GM23338 (cell line): ENCODE results near the gene CCDC24. TPM values are rescaled to one million over a fixed set of nuclear protein-coding genes. Genes with fewer than 3 reads are reported as not detected.

Experiments
- ATAC-seq: fragments of 200-7000 bp; cut with Tn5 transposase; 3 replicates; pipeline ENCODE4 v1.9.1; 2020
- DNase-seq: peaks from one replicate; pipeline ENCODE4 v3.0.0-alpha.2; 2015; ENCODE audit warnings: low spot score
- H2AFZ ChIP-seq: fragments of 200-600 bp; sonication (generic); 2 replicates; pipeline ENCODE4 v1.8.0; 2016; ENCODE audit warnings: antibody characterized with exemption, mild to moderate bottlenecking, moderate library complexity
- H3F3A ChIP-seq: fragments of 200-600 bp; sonication (generic); replicated peaks from 2 replicates; pipeline ENCODE4 v1.8.0; 2017; ENCODE audit warnings: antibody characterized with exemption, mixed run types, low read depth
- H3K27ac ChIP-seq: fragments of 200-600 bp; sonication (generic); 2 replicates; pipeline ENCODE4 v1.6.1; 2016; ENCODE audit warnings: low read depth
- H3K27me3 ChIP-seq: fragments of 200-600 bp; sonication (generic); 2 replicates; pipeline ENCODE4 v1.8.0; 2016; ENCODE audit warnings: mild to moderate bottlenecking, mixed run types, moderate library complexity; ENCODE audit not compliant: insufficient read depth
- H3K36me3 ChIP-seq: fragments of 200-600 bp; sonication (generic); 2 replicates; pipeline ENCODE4 v1.8.0; 2016; ENCODE audit warnings: mild to moderate bottlenecking; ENCODE audit not compliant: insufficient read depth
- H3K4me1 ChIP-seq: fragments of 200-600 bp; sonication (generic); 2 replicates; pipeline ENCODE4 v1.8.0; 2016; ENCODE audit warnings: mild to moderate bottlenecking, moderate library complexity; ENCODE audit not compliant: insufficient read depth
- H3K4me2 ChIP-seq: fragments of 200-600 bp; sonication (generic); 2 replicates; pipeline ENCODE4 v1.7.1; 2017; ENCODE audit warnings: mixed run types
- H3K4me3 ChIP-seq: fragments of 200-600 bp; sonication (generic); 2 replicates; pipeline ENCODE4 v1.6.1; 2016; ENCODE audit warnings: mixed run types
- H3K79me2 ChIP-seq: fragments of 200-600 bp; sonication (generic); replicated peaks from 2 replicates; pipeline ENCODE4 v1.8.0; 2017; ENCODE audit warnings: mild to moderate bottlenecking; ENCODE audit not compliant: insufficient read depth
- H3K9me2 ChIP-seq: fragments of 200-600 bp; sonication (generic); 2 replicates; pipeline ENCODE4 v1.8.0; 2017; ENCODE audit not compliant: insufficient read depth
- H4K20me1 ChIP-seq: fragments of 200-600 bp; sonication (generic); replicated peaks from 2 replicates; pipeline ENCODE4 v1.8.0; 2017; ENCODE audit warnings: mild to moderate bottlenecking; ENCODE audit not compliant: insufficient read depth
- H3K27ac Mint-ChIP-seq: 2 replicates; pipeline ENCODE4 v1.8.0; 2020; ENCODE audit warnings: inconsistent platforms, mild to moderate bottlenecking, moderate library complexity, mixed read lengths
- H3K27me3 Mint-ChIP-seq: 3 replicates; pipeline ENCODE4 v1.8.0; 2022; ENCODE audit warnings: low read depth, mild to moderate bottlenecking, moderate library complexity, mixed read lengths, inconsistent platforms; ENCODE audit not compliant: insufficient read depth, poor library complexity
- H3K36me3 Mint-ChIP-seq: 3 replicates; pipeline ENCODE4 v1.8.0; 2021; ENCODE audit warnings: low read depth, mild to moderate bottlenecking, inconsistent platforms, moderate library complexity, mixed read lengths
- H3K4me1 Mint-ChIP-seq: 3 replicates; pipeline ENCODE4 v1.8.0; 2020; ENCODE audit warnings: mild to moderate bottlenecking, inconsistent platforms, mixed read lengths
- H3K4me3 Mint-ChIP-seq: 3 replicates; pipeline ENCODE4 v1.8.0; 2021; ENCODE audit warnings: moderate library complexity, mild to moderate bottlenecking, inconsistent platforms, mixed read lengths
- H3K9me3 Mint-ChIP-seq: 3 replicates; pipeline ENCODE4 v1.8.0; 2020; ENCODE audit warnings: moderate library complexity, mild to moderate bottlenecking, inconsistent platforms, mixed read lengths
- CREB1 ChIP-seq: fragments of 250-450 bp; sonication (Bioruptor Pico); IDR thresholded peaks from 2 replicates; pipeline ENCODE4 v1.5.0; 2020; ENCODE audit warnings: low read depth, mild to moderate bottlenecking, moderate library complexity
- CTCF ChIP-seq, 2 experiments: fragments of 200-600 bp in 1 of 2; sonication (generic) in 1 of 2; conservative IDR thresholded peaks; 2 replicates each; pipeline versions ENCODE4 v1.5.1 to v1.6.1; 2016 to 2017; ENCODE audit warnings: antibody characterized with exemption in 2 of 2, low read depth in 2 of 2, mild to moderate bottlenecking in 2 of 2, moderate library complexity in 1 of 2
- ETS1 ChIP-seq: IDR thresholded peaks from 2 replicates; pipeline ENCODE4 v1.6.1; 2016; ENCODE audit warnings: antibody characterized with exemption
- EZH2 ChIP-seq: fragments of 200-600 bp; sonication (generic); IDR thresholded peaks from one replicate; pipeline ENCODE4 v1.8.0; 2017; ENCODE audit warnings: antibody characterized with exemption, mild to moderate bottlenecking, low read depth; ENCODE audit not compliant: unreplicated experiment
- EZH2phosphoT487 ChIP-seq: fragments of 200-600 bp; sonication (generic); IDR thresholded peaks from one replicate; pipeline ENCODE4 v1.8.1; 2018; ENCODE audit warnings: antibody characterized with exemption; ENCODE audit not compliant: unreplicated experiment
- JUNB ChIP-seq: IDR thresholded peaks from one replicate; pipeline ENCODE4 v1.6.1; 2016; ENCODE audit warnings: antibody characterized with exemption; ENCODE audit not compliant: unreplicated experiment
- NANOG ChIP-seq: IDR thresholded peaks from 2 replicates; pipeline ENCODE4 v1.6.1; 2016; ENCODE audit warnings: antibody characterized with exemption, borderline replicate concordance
- POLR2AphosphoS5 ChIP-seq: IDR thresholded peaks from 2 replicates; pipeline ENCODE4 v1.6.1; 2016; ENCODE audit warnings: antibody characterized with exemption, low read depth
- STAT1 ChIP-seq: IDR thresholded peaks from one replicate; pipeline ENCODE4 v1.6.1; 2016; ENCODE audit warnings: antibody characterized with exemption; ENCODE audit not compliant: unreplicated experiment
- ZNF114 ChIP-seq: fragments of 250-450 bp; sonication (Bioruptor Pico); IDR thresholded peaks from 2 replicates; pipeline ENCODE4 v1.5.0; 2020; ENCODE audit warnings: mild to moderate bottlenecking, moderate library complexity
- ZNF331 ChIP-seq: fragments of 250-450 bp; sonication (Bioruptor Pico); IDR thresholded peaks from 2 replicates; pipeline ENCODE4 v1.5.0; 2020; ENCODE audit warnings: low read depth, mild to moderate bottlenecking, moderate library complexity
- polyA plus RNA-seq: library from polyadenylated mRNA; unstranded; fragments of >200 nt; fragmentation: Nextera tagmentation; extraction: Ambion mirVana; gene quantifications from 2 replicates; pipeline ENCODE4 v1.2.1, GENCODE V29; 2016
- total RNA-seq: library from RNA; depleted of rRNA; stranded (reverse); fragments of >200 nt; shearing (Covaris generic); gene quantifications from 2 replicates; pipeline ENCODE4 v1.2.3, GENCODE V29; 2014
- TF ChIP-seq, protein P1 (sequence below): IDR thresholded peaks from one replicate; pipeline ENCODE4 v1.6.1; 2018; ENCODE audit warnings: antibody characterized with exemption; ENCODE audit not compliant: unreplicated experiment
- TF ChIP-seq, protein P2 (sequence below): fragments of 250-450 bp; sonication (Bioruptor Pico); IDR thresholded peaks from 2 replicates; pipeline ENCODE4 v1.5.0; 2020; ENCODE audit warnings: mild to moderate bottlenecking, moderate library complexity

Gene CCDC24
- total and polyA plus RNA-seq, 2 experiments from 2014 or later, result 8.3 to 17.2 TPM

DNA sequence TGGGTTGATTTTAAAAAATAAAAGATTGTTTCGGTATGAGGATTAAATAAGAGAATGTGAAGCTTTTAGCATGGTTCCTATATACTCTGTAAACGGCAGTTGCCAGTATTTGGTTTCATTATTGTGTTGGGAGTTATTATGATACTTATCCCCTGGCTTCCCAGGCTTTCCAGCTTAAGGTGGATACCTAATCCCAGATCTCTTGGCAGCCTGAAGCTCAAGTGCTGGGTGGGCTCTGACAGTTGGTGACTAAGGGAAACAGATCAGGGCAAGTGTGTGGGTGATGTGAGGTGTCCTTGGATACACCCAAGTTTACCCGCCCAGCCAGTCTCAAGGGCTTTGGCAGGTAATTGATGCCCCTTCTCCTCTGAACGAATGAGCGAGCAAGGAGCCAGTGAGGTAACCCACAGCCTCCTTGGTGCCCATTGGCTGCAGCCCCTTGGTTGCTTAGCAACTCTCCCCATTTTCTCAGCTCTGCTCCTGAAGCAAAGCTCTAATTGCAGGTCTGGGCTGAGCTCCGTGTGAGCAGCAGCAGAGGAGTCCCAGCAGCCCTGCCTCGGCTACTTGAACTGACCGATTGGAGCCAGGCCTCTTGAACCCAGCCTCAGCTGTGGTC, 38.6 kb upstream of the CCDC24 start:
- ATAC-seq (peak; percentile 97), DNase-seq (peak; percentile 94)
- H3K4me3 Mint-ChIP-seq, result 0 out of 3 replicates have a peak overlapping the region, but pooled peaks have one; percentile 11
- Histone ChIP-seq H3K36me3 (no peaks in the 10 kb centered on the region), H3F3A (no peaks in the 10 kb centered on the region), H3K27me3 (no peaks in the 10 kb centered on the region), H3K79me2 (peaks cover 4% of the 10 kb centered on the region; the same call in 1 of the 2 replicates), H3K27ac (no peak overlapping the region), H3K4me3 (no peak overlapping the region), H3K4me2 (no peak overlapping the region), H2AFZ (no peak overlapping the region), H4K20me1 (no peaks in the 10 kb centered on the region; the same call in 1 of the 2 replicates), H3K9me2 (no peaks in the 10 kb centered on the region), H3K4me1 (peaks cover 3% of the 10 kb centered on the region; the same call in 1 of the 2 replicates)
- peaks cover 13% of the 10 kb centered on the region for H3K27me3 Mint-ChIP-seq
- H3K27ac Mint-ChIP-seq, result 0 out of 2 replicates have a peak overlapping the region, but pooled peaks have one; percentile 23
- no peak for TF ChIP-seq CREB1 (CRISPR knock-in tag)
- TF ChIP-seq EZH2phosphoT487, result no peak
- no peak for TF ChIP-seq STAT1
- TF ChIP-seq, protein P1, sequence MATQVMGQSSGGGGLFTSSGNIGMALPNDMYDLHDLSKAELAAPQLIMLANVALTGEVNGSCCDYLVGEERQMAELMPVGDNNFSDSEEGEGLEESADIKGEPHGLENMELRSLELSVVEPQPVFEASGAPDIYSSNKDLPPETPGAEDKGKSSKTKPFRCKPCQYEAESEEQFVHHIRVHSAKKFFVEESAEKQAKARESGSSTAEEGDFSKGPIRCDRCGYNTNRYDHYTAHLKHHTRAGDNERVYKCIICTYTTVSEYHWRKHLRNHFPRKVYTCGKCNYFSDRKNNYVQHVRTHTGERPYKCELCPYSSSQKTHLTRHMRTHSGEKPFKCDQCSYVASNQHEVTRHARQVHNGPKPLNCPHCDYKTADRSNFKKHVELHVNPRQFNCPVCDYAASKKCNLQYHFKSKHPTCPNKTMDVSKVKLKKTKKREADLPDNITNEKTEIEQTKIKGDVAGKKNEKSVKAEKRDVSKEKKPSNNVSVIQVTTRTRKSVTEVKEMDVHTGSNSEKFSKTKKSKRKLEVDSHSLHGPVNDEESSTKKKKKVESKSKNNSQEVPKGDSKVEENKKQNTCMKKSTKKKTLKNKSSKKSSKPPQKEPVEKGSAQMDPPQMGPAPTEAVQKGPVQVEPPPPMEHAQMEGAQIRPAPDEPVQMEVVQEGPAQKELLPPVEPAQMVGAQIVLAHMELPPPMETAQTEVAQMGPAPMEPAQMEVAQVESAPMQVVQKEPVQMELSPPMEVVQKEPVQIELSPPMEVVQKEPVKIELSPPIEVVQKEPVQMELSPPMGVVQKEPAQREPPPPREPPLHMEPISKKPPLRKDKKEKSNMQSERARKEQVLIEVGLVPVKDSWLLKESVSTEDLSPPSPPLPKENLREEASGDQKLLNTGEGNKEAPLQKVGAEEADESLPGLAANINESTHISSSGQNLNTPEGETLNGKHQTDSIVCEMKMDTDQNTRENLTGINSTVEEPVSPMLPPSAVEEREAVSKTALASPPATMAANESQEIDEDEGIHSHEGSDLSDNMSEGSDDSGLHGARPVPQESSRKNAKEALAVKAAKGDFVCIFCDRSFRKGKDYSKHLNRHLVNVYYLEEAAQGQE, result no peak
- no peak for TF ChIP-seq ZNF114
- no peak for TF ChIP-seq POLR2AphosphoS5
- TF ChIP-seq NANOG, result no peak
- no peak for TF ChIP-seq CTCF (conservative IDR thresholded peaks at IDR 0.05; ENCODE audit: low read depth in 2 of 2)
- TF ChIP-seq JUNB, result no peak
- TF ChIP-seq ETS1, result no peak
- TF ChIP-seq, protein P2, sequence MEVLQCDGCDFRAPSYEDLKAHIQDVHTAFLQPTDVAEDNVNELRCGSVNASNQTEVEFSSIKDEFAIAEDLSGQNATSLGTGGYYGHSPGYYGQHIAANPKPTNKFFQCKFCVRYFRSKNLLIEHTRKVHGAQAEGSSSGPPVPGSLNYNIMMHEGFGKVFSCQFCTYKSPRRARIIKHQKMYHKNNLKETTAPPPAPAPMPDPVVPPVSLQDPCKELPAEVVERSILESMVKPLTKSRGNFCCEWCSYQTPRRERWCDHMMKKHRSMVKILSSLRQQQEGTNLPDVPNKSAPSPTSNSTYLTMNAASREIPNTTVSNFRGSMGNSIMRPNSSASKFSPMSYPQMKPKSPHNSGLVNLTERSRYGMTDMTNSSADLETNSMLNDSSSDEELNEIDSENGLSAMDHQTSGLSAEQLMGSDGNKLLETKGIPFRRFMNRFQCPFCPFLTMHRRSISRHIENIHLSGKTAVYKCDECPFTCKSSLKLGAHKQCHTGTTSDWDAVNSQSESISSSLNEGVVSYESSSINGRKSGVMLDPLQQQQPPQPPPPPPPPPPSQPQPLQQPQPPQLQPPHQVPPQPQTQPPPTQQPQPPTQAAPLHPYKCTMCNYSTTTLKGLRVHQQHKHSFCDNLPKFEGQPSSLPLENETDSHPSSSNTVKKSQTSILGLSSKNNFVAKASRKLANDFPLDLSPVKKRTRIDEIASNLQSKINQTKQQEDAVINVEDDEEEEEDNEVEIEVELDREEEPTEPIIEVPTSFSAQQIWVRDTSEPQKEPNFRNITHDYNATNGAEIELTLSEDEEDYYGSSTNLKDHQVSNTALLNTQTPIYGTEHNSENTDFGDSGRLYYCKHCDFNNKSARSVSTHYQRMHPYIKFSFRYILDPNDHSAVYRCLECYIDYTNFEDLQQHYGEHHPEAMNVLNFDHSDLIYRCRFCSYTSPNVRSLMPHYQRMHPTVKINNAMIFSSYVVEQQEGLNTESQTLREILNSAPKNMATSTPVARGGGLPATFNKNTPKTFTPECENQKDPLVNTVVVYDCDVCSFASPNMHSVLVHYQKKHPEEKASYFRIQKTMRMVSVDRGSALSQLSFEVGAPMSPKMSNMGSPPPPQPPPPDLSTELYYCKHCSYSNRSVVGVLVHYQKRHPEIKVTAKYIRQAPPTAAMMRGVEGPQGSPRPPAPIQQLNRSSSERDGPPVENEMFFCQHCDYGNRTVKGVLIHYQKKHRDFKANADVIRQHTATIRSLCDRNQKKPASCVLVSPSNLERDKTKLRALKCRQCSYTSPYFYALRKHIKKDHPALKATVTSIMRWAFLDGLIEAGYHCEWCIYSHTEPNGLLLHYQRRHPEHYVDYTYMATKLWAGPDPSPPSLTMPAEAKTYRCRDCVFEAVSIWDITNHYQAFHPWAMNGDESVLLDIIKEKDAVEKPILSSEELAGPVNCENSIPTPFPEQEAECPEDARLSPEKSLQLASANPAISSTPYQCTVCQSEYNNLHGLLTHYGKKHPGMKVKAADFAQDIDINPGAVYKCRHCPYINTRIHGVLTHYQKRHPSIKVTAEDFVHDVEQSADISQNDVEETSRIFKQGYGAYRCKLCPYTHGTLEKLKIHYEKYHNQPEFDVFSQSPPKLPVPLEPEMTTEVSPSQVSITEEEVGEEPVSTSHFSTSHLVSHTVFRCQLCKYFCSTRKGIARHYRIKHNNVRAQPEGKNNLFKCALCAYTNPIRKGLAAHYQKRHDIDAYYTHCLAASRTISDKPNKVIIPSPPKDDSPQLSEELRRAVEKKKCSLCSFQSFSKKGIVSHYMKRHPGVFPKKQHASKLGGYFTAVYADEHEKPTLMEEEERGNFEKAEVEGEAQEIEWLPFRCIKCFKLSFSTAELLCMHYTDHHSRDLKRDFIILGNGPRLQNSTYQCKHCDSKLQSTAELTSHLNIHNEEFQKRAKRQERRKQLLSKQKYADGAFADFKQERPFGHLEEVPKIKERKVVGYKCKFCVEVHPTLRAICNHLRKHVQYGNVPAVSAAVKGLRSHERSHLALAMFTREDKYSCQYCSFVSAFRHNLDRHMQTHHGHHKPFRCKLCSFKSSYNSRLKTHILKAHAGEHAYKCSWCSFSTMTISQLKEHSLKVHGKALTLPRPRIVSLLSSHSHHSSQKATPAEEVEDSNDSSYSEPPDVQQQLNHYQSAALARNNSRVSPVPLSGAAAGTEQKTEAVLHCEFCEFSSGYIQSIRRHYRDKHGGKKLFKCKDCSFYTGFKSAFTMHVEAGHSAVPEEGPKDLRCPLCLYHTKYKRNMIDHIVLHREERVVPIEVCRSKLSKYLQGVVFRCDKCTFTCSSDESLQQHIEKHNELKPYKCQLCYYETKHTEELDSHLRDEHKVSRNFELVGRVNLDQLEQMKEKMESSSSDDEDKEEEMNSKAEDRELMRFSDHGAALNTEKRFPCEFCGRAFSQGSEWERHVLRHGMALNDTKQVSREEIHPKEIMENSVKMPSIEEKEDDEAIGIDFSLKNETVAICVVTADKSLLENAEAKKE (CRISPR knock-in tag), result no peak
- no peak for TF ChIP-seq EZH2
- TF ChIP-seq ZNF331 (CRISPR knock-in tag), result no peak
- H3K36me3 Mint-ChIP-seq, result no peaks in the 10 kb centered on the region; the same call in 2 of the 3 replicates
- H3K9me3 Mint-ChIP-seq, result no peaks in the 10 kb centered on the region
- peaks cover 19% of the 10 kb centered on the region for H3K4me1 Mint-ChIP-seq
